BE2C (cell line): Measurements from ENCODE around the gene ADAMTS3.

Experiments used
- DNase-seq: peaks from one replicate; pipeline ENCODE4 v3.0.0-alpha.2; 2020
- H3K27me3 ChIP-seq: fragments of 250-450 bp; sonication (Bioruptor Pico); 2 replicates; pipeline ENCODE4 v1.5.1; 2020; ENCODE audit warnings: mild to moderate bottlenecking
- H3K36me3 ChIP-seq: fragments of 250-450 bp; sonication (Bioruptor Pico); 2 replicates; pipeline ENCODE4 v1.5.1; 2020; ENCODE audit warnings: mild to moderate bottlenecking
- H3K4me1 ChIP-seq: fragments of 250-450 bp; sonication (Bioruptor Pico); 2 replicates; pipeline ENCODE4 v1.5.1; 2020
- H3K4me3 ChIP-seq: 2 replicates; pipeline ENCODE4 v1.5.1; 2011; ENCODE audit warnings: low read depth, low read length
- H3K9me3 ChIP-seq: fragments of 250-450 bp; sonication (Bioruptor Pico); 2 replicates; pipeline ENCODE4 v1.5.1; 2020
- CTCF ChIP-seq: IDR thresholded peaks from 2 replicates; pipeline ENCODE4 v1.5.1; 2012; ENCODE audit warnings: mild to moderate bottlenecking, low read depth, low read length

Gene ADAMTS3

GRCh38 chr4:72451349-72451748 is 117.7 kb downstream of the ADAMTS3 start:
- TF ChIP-seq CTCF: no peak
- DNase-seq: no peak
- no peaks in the 10 kb centered on the region for H3K36me3 ChIP-seq
- no peaks in the 10 kb centered on the region for H3K9me3 ChIP-seq
- peaks cover 8% of the 10 kb centered on the region; the same call in 1 of the 2 replicates for H3K4me1 ChIP-seq
- H3K27me3 ChIP-seq: no peaks in the 10 kb centered on the region
- no peak overlapping the region for H3K4me3 ChIP-seq

- no peak for DNase-seq
These were observed 119.3 kb downstream of the ADAMTS3 start for GRCh38 chr4:72449705-72450104.

GRCh38 chr4:72448231-72448630 is 120.8 kb downstream of the ADAMTS3 start:
- DNase-seq: no peak
- TF ChIP-seq CTCF: no peak
- peaks cover 17% of the 10 kb centered on the region; the same call in 1 of the 2 replicates for H3K4me1 ChIP-seq
- H3K9me3 ChIP-seq: no peaks in the 10 kb centered on the region
- no peak overlapping the region for H3K4me3 ChIP-seq
- no peaks in the 10 kb centered on the region for H3K36me3 ChIP-seq
- no peaks in the 10 kb centered on the region for H3K27me3 ChIP-seq

More at GRCh38 chr4:72449705-72450104, 119.3 kb downstream of the ADAMTS3 start:
- no peaks in the 10 kb centered on the region for H3K9me3 ChIP-seq
- H3K4me1 ChIP-seq: peaks cover 12% of the 10 kb centered on the region; the same call in 1 of the 2 replicates
- no peak for TF ChIP-seq CTCF
- no peaks in the 10 kb centered on the region for H3K27me3 ChIP-seq
- no peak overlapping the region for H3K4me3 ChIP-seq
- no peaks in the 10 kb centered on the region for H3K36me3 ChIP-seq

- no peaks in the 10 kb centered on the region for H3K36me3 ChIP-seq
- H3K9me3 ChIP-seq: no peaks in the 10 kb centered on the region
- no peak overlapping the region for H3K4me3 ChIP-seq
- peaks cover 17% of the 10 kb centered on the region; the same call in 1 of the 2 replicates for H3K4me1 ChIP-seq
- no peak for DNase-seq
- TF ChIP-seq CTCF: no peak
- no peaks in the 10 kb centered on the region for H3K27me3 ChIP-seq
These were observed 122.5 kb downstream of the ADAMTS3 start for GRCh38 chr4:72446353-72447055.

- H3K9me3 ChIP-seq: no peaks in the 10 kb centered on the region
- peaks cover 17% of the 10 kb centered on the region; the same call in 1 of the 2 replicates for H3K4me1 ChIP-seq
- no peak for DNase-seq
- TF ChIP-seq CTCF: no peak
- no peaks in the 10 kb centered on the region for H3K27me3 ChIP-seq
- no peak overlapping the region for H3K4me3 ChIP-seq
- H3K36me3 ChIP-seq: no peaks in the 10 kb centered on the region
These were observed 124.9 kb downstream of the ADAMTS3 start for GRCh38 chr4:72444092-72444491.

- H3K9me3 ChIP-seq: no peaks in the 10 kb centered on the region
- no peak for DNase-seq
- H3K27me3 ChIP-seq: no peaks in the 10 kb centered on the region
- H3K4me1 ChIP-seq: peaks cover 10% of the 10 kb centered on the region; the same call in 1 of the 2 replicates
- H3K4me3 ChIP-seq: no peak overlapping the region
- no peaks in the 10 kb centered on the region for H3K36me3 ChIP-seq
- no peak for TF ChIP-seq CTCF
These were observed 126.3 kb downstream of the ADAMTS3 start for GRCh38 chr4:72442715-72443114.
